Measurements from ENCODE around the gene STX11.

STX11 gene

GRCh38 chr6:144155529-144155928 is 5.2 kb downstream of the STX11 start:
- H3K79me2 ChIP-seq, result no peaks in the 10 kb centered on the region
- no peak overlapping the region for H3K27ac ChIP-seq
- no peak overlapping the region for H3K4me2 ChIP-seq (ENCODE audit: low read length)
- H3K4me3 ChIP-seq (ENCODE audit: low read depth, low read length), result no peak overlapping the region
- H3K27me3 ChIP-seq (ENCODE audit: control insufficient read depth, insufficient read depth, low read length), result no peaks in the 10 kb centered on the region
- H2AFZ ChIP-seq, result no peak overlapping the region
- no peaks in the 10 kb centered on the region for H3K36me3 ChIP-seq (ENCODE audit: control insufficient read depth, insufficient read depth, low read length)
- H3K4me1 ChIP-seq, result no peaks in the 10 kb centered on the region
- no peak for TF ChIP-seq CTCF (IDR thresholded peaks at IDR 0.05)
- no peak overlapping the region for H3K9ac ChIP-seq
- H3K9me3 ChIP-seq (ENCODE audit: control insufficient read depth, low read length), result no peaks in the 10 kb centered on the region

DNA sequence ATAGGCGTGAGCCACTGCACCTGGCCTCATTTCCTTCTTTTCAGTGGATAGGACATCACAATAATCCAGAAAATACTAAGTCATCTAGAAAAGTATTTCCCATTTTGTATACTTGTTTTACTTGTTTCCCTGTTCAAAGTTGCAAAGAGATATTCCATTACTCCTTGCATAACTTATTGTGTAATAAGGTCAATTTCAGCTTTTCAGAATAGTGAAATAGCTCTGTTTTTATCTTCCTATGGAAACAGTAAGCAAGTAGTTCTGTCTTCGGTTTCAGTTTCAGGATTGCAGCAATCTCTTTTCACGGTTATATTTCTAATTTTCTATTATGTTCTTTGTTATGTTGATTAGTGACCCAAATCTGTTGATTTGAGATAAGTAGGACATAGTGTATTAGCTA is 6.0 kb downstream of the STX11 start:
- Histone ChIP-seq H3K79me2 (no peaks in the 10 kb centered on the region), H3K4me1 (no peaks in the 10 kb centered on the region), H3K4me2 (ENCODE audit: low read length) (no peak overlapping the region), H3K9ac (no peak overlapping the region), H3K9me3 (ENCODE audit: control insufficient read depth, low read length) (no peaks in the 10 kb centered on the region), H3K27ac (no peak overlapping the region), H3K4me3 (ENCODE audit: low read depth, low read length) (no peak overlapping the region), H3K27me3 (ENCODE audit: control insufficient read depth, insufficient read depth, low read length) (no peaks in the 10 kb centered on the region), H2AFZ (no peak overlapping the region), H3K36me3 (ENCODE audit: control insufficient read depth, insufficient read depth, low read length) (no peaks in the 10 kb centered on the region)
- no peak for TF ChIP-seq CTCF (IDR thresholded peaks at IDR 0.05)

- TF ChIP-seq CTCF (IDR thresholded peaks at IDR 0.05), result no peak
- Histone ChIP-seq H3K79me2 (no peaks in the 10 kb centered on the region), H3K4me2 (ENCODE audit: low read length) (no peak overlapping the region), H3K36me3 (ENCODE audit: control insufficient read depth, insufficient read depth, low read length) (no peaks in the 10 kb centered on the region), H3K9ac (no peak overlapping the region), H3K4me1 (no peaks in the 10 kb centered on the region), H3K4me3 (ENCODE audit: low read depth, low read length) (no peak overlapping the region), H3K27ac (no peak overlapping the region), H2AFZ (no peak overlapping the region), H3K9me3 (ENCODE audit: control insufficient read depth, low read length) (no peaks in the 10 kb centered on the region), H3K27me3 (ENCODE audit: control insufficient read depth, insufficient read depth, low read length) (no peaks in the 10 kb centered on the region)
These were observed 6.7 kb downstream of the STX11 start for GRCh38 chr6:144156991-144157390.

DNA sequence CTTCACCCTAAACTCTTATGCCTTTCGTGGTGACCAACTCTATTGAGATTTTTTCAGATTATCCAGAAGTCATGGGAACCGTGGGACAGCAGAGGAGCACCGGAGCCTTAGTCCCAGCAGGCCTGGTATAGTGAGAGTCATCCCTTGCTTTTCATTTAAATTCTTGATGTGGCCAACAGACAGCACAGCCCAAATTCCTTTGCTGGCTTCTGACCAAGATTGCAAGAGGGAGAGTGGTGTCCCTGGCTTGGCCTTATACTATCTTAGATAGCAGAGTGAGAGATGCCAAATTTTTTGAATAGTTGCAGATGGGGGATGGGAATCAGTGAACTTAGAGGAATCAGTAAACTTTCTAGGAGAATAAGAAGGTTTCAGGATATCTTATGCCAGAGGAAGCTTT is 7.8 kb downstream of the STX11 start:
- H2AFZ ChIP-seq, result no peak overlapping the region
- TF ChIP-seq CTCF (IDR thresholded peaks at IDR 0.05), result no peak
- no peaks in the 10 kb centered on the region for H3K27me3 ChIP-seq (ENCODE audit: control insufficient read depth, insufficient read depth, low read length)
- no peaks in the 10 kb centered on the region for H3K4me1 ChIP-seq
- no peaks in the 10 kb centered on the region for H3K79me2 ChIP-seq
- no peaks in the 10 kb centered on the region for H3K36me3 ChIP-seq (ENCODE audit: control insufficient read depth, insufficient read depth, low read length)
- no peak overlapping the region for H3K4me2 ChIP-seq (ENCODE audit: low read length)
- no peak overlapping the region for H3K9ac ChIP-seq
- H3K27ac ChIP-seq, result no peak overlapping the region
- no peak overlapping the region for H3K4me3 ChIP-seq (ENCODE audit: low read depth, low read length)
- no peaks in the 10 kb centered on the region for H3K9me3 ChIP-seq (ENCODE audit: control insufficient read depth, low read length)

DNA sequence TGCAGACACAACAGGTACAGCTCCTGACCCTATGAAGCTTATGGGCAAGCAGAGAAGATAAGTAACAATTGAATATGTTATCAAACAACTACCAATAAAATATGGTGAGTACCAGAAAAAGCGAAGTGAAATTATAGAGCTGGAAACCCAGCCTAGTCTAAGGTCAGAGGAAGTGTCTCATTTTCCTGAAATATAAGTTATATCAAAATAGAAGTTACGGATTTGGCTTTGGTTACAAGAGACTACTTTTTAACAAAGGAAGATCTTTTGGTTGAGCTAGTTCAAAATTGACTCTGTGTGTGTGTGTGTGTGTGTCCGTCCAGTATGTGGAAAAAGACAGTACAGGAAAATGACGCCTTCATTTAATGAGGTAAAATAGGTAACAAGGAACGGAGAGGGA is 8.9 kb downstream of the STX11 start:
- no peaks in the 10 kb centered on the region for H3K9me3 ChIP-seq (ENCODE audit: control insufficient read depth, low read length)
- no peak overlapping the region for H3K4me2 ChIP-seq (ENCODE audit: low read length)
- H2AFZ ChIP-seq, result no peak overlapping the region
- H3K79me2 ChIP-seq, result no peaks in the 10 kb centered on the region
- no peaks in the 10 kb centered on the region for H3K36me3 ChIP-seq (ENCODE audit: control insufficient read depth, insufficient read depth, low read length)
- H3K27me3 ChIP-seq (ENCODE audit: control insufficient read depth, insufficient read depth, low read length), result no peaks in the 10 kb centered on the region
- no peak overlapping the region for H3K4me3 ChIP-seq (ENCODE audit: low read depth, low read length)
- no peak overlapping the region for H3K27ac ChIP-seq
- no peak for TF ChIP-seq CTCF (IDR thresholded peaks at IDR 0.05)
- H3K9ac ChIP-seq, result no peak overlapping the region
- H3K4me1 ChIP-seq, result no peaks in the 10 kb centered on the region
